Measurements from ENCODE around the gene FBXW9.
"Not testable (repeated sequence)": the region's sequence is repeated elsewhere in the genome, so short reads cannot be mapped to it uniquely, and the experiment has no call there.

Gene FBXW9

GRCh38 chr19:12703046-12703445 is 6.6 kb upstream of the FBXW9 start:
- no peak for TF ChIP-seq CTCF (IDR thresholded peaks at IDR 0.05)
- H3K27ac ChIP-seq = no peak overlapping the region
- no peaks in the 10 kb centered on the region for H3K4me1 ChIP-seq (ENCODE audit: control insufficient read depth in 1 of 2, insufficient read depth in 1 of 2, low read depth in 1 of 2, low read length in 1 of 2)
- H3K27me3 ChIP-seq = no peaks in the 10 kb centered on the region
- no peaks in the 10 kb centered on the region for H3K9me3 ChIP-seq
- no peak overlapping the region for H3K4me3 ChIP-seq (ENCODE audit: low read depth in 1 of 2, low read length in 1 of 2)
- peaks cover 77% of the 10 kb centered on the region for H3K36me3 ChIP-seq

- Histone ChIP-seq H3K9me3 (no peaks in the 10 kb centered on the region), H3K4me3 (ENCODE audit: low read depth in 1 of 2, low read length in 1 of 2) (no peak overlapping the region), H3K36me3 (peaks cover 69% of the 10 kb centered on the region), H3K27me3 (no peaks in the 10 kb centered on the region), H3K27ac (no peak overlapping the region), H3K4me1 (ENCODE audit: control insufficient read depth in 1 of 2, insufficient read depth in 1 of 2, low read depth in 1 of 2, low read length in 1 of 2) (peaks cover 6 to 7% of the 10 kb centered on the region in 2 experiments)
- TF ChIP-seq CTCF (IDR thresholded peaks at IDR 0.05) = no peak
Measured at GRCh38 chr19:12701596-12702282, 5.3 kb upstream of the FBXW9 start.

GRCh38 chr19:12698138-12698537 is 1.7 kb upstream of the FBXW9 start:
- Histone ChIP-seq H3K36me3 (peaks cover 33% of the 10 kb centered on the region), H3K27me3 (no peaks in the 10 kb centered on the region), H3K4me3 (ENCODE audit: low read depth in 1 of 2, low read length in 1 of 2) (no peak overlapping the region), H3K27ac (peak overlapping the region; percentile 25), H3K9me3 (no peaks in the 10 kb centered on the region), H3K4me1 (ENCODE audit: control insufficient read depth in 1 of 2, insufficient read depth in 1 of 2, low read depth in 1 of 2, low read length in 1 of 2) (peaks cover 13 to 16% of the 10 kb centered on the region in 2 experiments)
- no peak for TF ChIP-seq CTCF (IDR thresholded peaks at IDR 0.05)

- Histone ChIP-seq H3K27ac (peak overlapping the region; percentile 89), H3K36me3 (peaks cover 26% of the 10 kb centered on the region), H3K4me1 (ENCODE audit: control insufficient read depth in 1 of 2, insufficient read depth in 1 of 2, low read depth in 1 of 2, low read length in 1 of 2) (peaks cover 13 to 16% of the 10 kb centered on the region in 2 experiments), H3K4me3 (ENCODE audit: low read depth in 1 of 2, low read length in 1 of 2) (peak overlapping the region; percentile 82 to 92)
- H3K9me3 ChIP-seq, H3K27me3 ChIP-seq: not testable (repeated sequence)
Measured at GRCh38 chr19:12697425-12697824, 994 bp upstream of the FBXW9 start.

- Histone ChIP-seq H3K9me3 (no peaks in the 10 kb centered on the region), H3K36me3 (peaks cover 11% of the 10 kb centered on the region), H3K4me1 (ENCODE audit: control insufficient read depth in 1 of 2, insufficient read depth in 1 of 2, low read depth in 1 of 2, low read length in 1 of 2) (peaks cover 13 to 16% of the 10 kb centered on the region in 2 experiments), H3K27me3 (no peaks in the 10 kb centered on the region), H3K4me3 (ENCODE audit: low read depth in 1 of 2, low read length in 1 of 2) (peak overlapping the region; percentile 82 to 92), H3K27ac (peak overlapping the region; percentile 89)
- TF ChIP-seq CTCF (IDR thresholded peaks at IDR 0.05) = no peak
Measured at GRCh38 chr19:12695997-12696365, 450 bp downstream of the FBXW9 start.

- Histone ChIP-seq H3K4me3 (ENCODE audit: low read depth in 1 of 2, low read length in 1 of 2) (no peak overlapping the region), H3K9me3 (no peaks in the 10 kb centered on the region), H3K4me1 (ENCODE audit: control insufficient read depth in 1 of 2, insufficient read depth in 1 of 2, low read depth in 1 of 2, low read length in 1 of 2) (peaks cover 13 to 16% of the 10 kb centered on the region in 2 experiments), H3K27me3 (no peaks in the 10 kb centered on the region), H3K27ac (no peak overlapping the region), H3K36me3 (peaks cover 7% of the 10 kb centered on the region)
- no peak for TF ChIP-seq CTCF (IDR thresholded peaks at IDR 0.05)
Measured at GRCh38 chr19:12695514-12695913, 917 bp downstream of the FBXW9 start.

Data from neutrophil (primary cell).